K562 (cell line): Measurements from ENCODE around the gene EPX. TPM values are rescaled to one million over a fixed set of nuclear protein-coding genes. Genes with fewer than 3 reads are reported as not detected.

Experiments
- ATAC-seq: fragments of 200-7000 bp; cut with Tn5 transposase; 3 replicates; pipeline ENCODE4 v1.9.1; 2020; ENCODE audit warnings: moderate library complexity
- BruUV-seq: library from RNA; stranded (reverse); fragments of 400-500 nt; replicated peaks from 2 replicates; lab custom pipeline; 2021; lab: Mats Ljungman, UMichigan
- CTCF ChIA-PET: fragments of 300-600 bp; formaldehyde crosslinking; extraction: SDS; loops from one replicate; lab custom pipeline; 2021; ENCODE audit warnings: low intra/inter-chr PET ratio; lab: Yijun Ruan, JAX
- POLR2A ChIA-PET: fragments of 300-600, 350-650 bp; sonication (Branson Sonifier 250); formaldehyde crosslinking; extraction: SDS; loops from one replicate; lab custom pipeline; 2021; ENCODE audit warnings: antibody characterized with exemption, inconsistent platforms; lab: Yijun Ruan, JAX
- DNase-seq, 4 experiments: peaks; one replicate each; pipeline versions ENCODE4 v3.0.0 to v3.0.0-alpha.2; 2011 to 2018; ENCODE audit warnings: low spot score in 3 of 4, mixed read lengths in 3 of 4; ENCODE audit errors: extremely low read depth in 1 of 4
- FAIRE-seq: peaks from 2 replicates; lab custom pipeline; 2011; peaks lifted over from hg19 to GRCh38; lab: Jason Lieb, UNC
- H2AFZ ChIP-seq: 2 replicates; pipeline ENCODE4 v1.6.0; 2011; ENCODE audit warnings: low read depth, low read length, control low read depth, inconsistent platforms
- H3K27ac ChIP-seq: fragments of 200-600 bp; 3 replicates; pipeline ENCODE4 v1.8.0; 2011; ENCODE audit warnings: low read depth, mild to moderate bottlenecking, control low read depth, inconsistent platforms, low read length, moderate library complexity, mixed read lengths; ENCODE audit errors: extremely low read depth
- H3K27me3 ChIP-seq, 2 experiments: fragments of 300-600 bp in 1 of 2; 2 replicates in 1 of 2; 3 replicates in 1 of 2; pipeline versions ENCODE4 v1.6.0 to v1.8.0; 2011; ENCODE audit warnings: inconsistent platforms in 2 of 2, low read length in 2 of 2, mild to moderate bottlenecking in 1 of 2, mixed read lengths in 1 of 2, moderate library complexity in 1 of 2; ENCODE audit not compliant: control insufficient read depth in 2 of 2, insufficient read depth in 2 of 2
- H3K36me3 ChIP-seq: fragments of 300-600 bp; 3 replicates; pipeline ENCODE4 v1.8.0; 2011; ENCODE audit warnings: mild to moderate bottlenecking, low read length, inconsistent platforms; ENCODE audit not compliant: control insufficient read depth, insufficient read depth
- H3K4me1 ChIP-seq, 2 experiments: fragments of 200-600 bp in 1 of 2; replicated peaks in 1 of 2; 2 replicates in 1 of 2; 3 replicates in 1 of 2; pipeline versions ENCODE4 v1.5.1 to v1.8.0; 2011; ENCODE audit warnings: inconsistent platforms in 2 of 2, low read length in 2 of 2, mild to moderate bottlenecking in 1 of 2, mixed read lengths in 1 of 2, moderate library complexity in 1 of 2; ENCODE audit not compliant: control insufficient read depth in 2 of 2, insufficient read depth in 2 of 2
- H3K4me2 ChIP-seq: 2 replicates; pipeline ENCODE4 v1.6.1; 2011; ENCODE audit warnings: low read length, control low read depth, inconsistent platforms, mixed read lengths; ENCODE audit not compliant: insufficient read depth
- H3K4me3 ChIP-seq: fragments of 200-600 bp; sonication (generic), shearing (Covaris generic); 2 replicates; pipeline ENCODE4 v1.5.1; 2016; ENCODE audit warnings: control low read depth, inconsistent platforms
- H3K79me2 ChIP-seq: fragments of 200-600 bp; 3 replicates; pipeline ENCODE4 v1.8.0; 2011; ENCODE audit warnings: low read length, inconsistent platforms; ENCODE audit not compliant: control insufficient read depth, insufficient read depth
- H3K9ac ChIP-seq, 2 experiments: 2 replicates each; pipeline versions ENCODE4 v1.6.0 to v1.6.1; 2011; ENCODE audit warnings: low read depth in 2 of 2, low read length in 2 of 2, control low read depth in 1 of 2, inconsistent platforms in 1 of 2, mild to moderate bottlenecking in 1 of 2, mixed read lengths in 1 of 2; ENCODE audit not compliant: insufficient read depth in 1 of 2
- H3K9me1 ChIP-seq: one replicate; pipeline ENCODE4 v1.6.0; 2011; ENCODE audit warnings: inconsistent platforms, mild to moderate bottlenecking, low read length, moderate library complexity; ENCODE audit not compliant: control insufficient read depth, insufficient read depth
- H3K9me3 ChIP-seq: replicated peaks from 2 replicates; pipeline ENCODE4 v1.5.1; 2011; ENCODE audit warnings: low read depth, low read length, inconsistent platforms; ENCODE audit not compliant: control insufficient read depth, insufficient read depth
- H4K20me1 ChIP-seq: replicated peaks from 2 replicates; pipeline ENCODE4 v1.6.1; 2011; ENCODE audit warnings: low read length, inconsistent platforms, mixed read lengths; ENCODE audit not compliant: control insufficient read depth, insufficient read depth
- HIVEP1 ChIP-seq: fragments of 250-450 bp; sonication (Bioruptor Pico); IDR thresholded peaks from 2 replicates; pipeline ENCODE4 v1.4.0; 2020; ENCODE audit warnings: mild to moderate bottlenecking
- NR1H2 ChIP-seq: sonication (generic); formaldehyde crosslinking; IDR thresholded peaks from 2 replicates; pipeline ENCODE4 v1.4.0; 2020; ENCODE audit warnings: mild to moderate bottlenecking, missing genetic modification reagents
- ZNF217 ChIP-seq: sonication (generic); formaldehyde crosslinking; IDR thresholded peaks from 2 replicates; pipeline ENCODE4 v1.8.0; 2022; ENCODE audit warnings: mild to moderate bottlenecking, missing genetic modification reagents
- ZNF695 ChIP-seq: fragments of 450-650 bp; formaldehyde crosslinking; IDR thresholded peaks from 2 replicates; pipeline ENCODE4 v1.4.0; 2020; ENCODE audit warnings: mild to moderate bottlenecking, moderate library complexity
- WGBS: fragments of 100-300 bp; shearing (Covaris generic); methylation state at CpG from one replicate; pipeline ENCODE4 v1.1.6; 2016; ENCODE audit warnings: low coverage, mixed read lengths; ENCODE audit not compliant: insufficient coverage; ENCODE audit errors: missing lambda C conversion rate; 5-methylcytosine and 5-hydroxymethylcytosine counted together
- in situ Hi-C: fragments of 300-500 bp; cut with MboI; formaldehyde crosslinking; loops from 4 replicates; pipeline ENCODE4 v1.15.0; 2018; ENCODE audit warnings: inconsistent platforms, mixed read lengths
- intact Hi-C: fragments of 100-400 bp; cut with micrococcal nuclease; formaldehyde crosslinking; loops from 2 replicates; pipeline ENCODE4 v1.14.2; 2022
- polyA plus RNA-seq, 8 experiments: library from polyadenylated mRNA; depleted of rRNA in 4 of 8; stranded (reverse) in 5 of 8; unstranded in 3 of 8; fragments of >200 nt; fragmentation: Nextera tagmentation in 2 of 8; fragmentation: Illumina TruSeq in 1 of 8; extraction: Ambion mirVana in 2 of 8; extraction: Trizol in 1 of 8; gene quantifications; 2 replicates each; pipeline versions ENCODE4 v1.2.1 to v1.2.3, GENCODE V29; 2011 to 2014; ENCODE audit warnings: inconsistent platforms in 1 of 8, missing spikeins in 1 of 8
- total RNA-seq, 7 experiments: library from RNA; depleted of rRNA in 6 of 7; stranded (reverse); fragments of >200 nt in 6 of 7; fragmentation: Illumina TruSeq in 2 of 7; extraction: Trizol in 2 of 7; gene quantifications; 2 replicates each; pipeline versions ENCODE4 v1.2.1 to v1.2.3, GENCODE V29; 2011 to 2021; ENCODE audit warnings: low replicate concordance in 1 of 7
- TF ChIP-seq, protein P1 (sequence below): fragments of 450-650 bp; IDR thresholded peaks from 2 replicates; pipeline ENCODE4 v1.6.1; 2014; ENCODE audit warnings: low read depth, mild to moderate bottlenecking, moderate library complexity, borderline replicate concordance
- TF ChIP-seq, protein P2 (sequence below): fragments of 250-450 bp; sonication (Bioruptor Pico); IDR thresholded peaks from 2 replicates; pipeline ENCODE4 v1.8.0; 2021; ENCODE audit warnings: borderline replicate concordance, mild to moderate bottlenecking, moderate library complexity; ENCODE audit not compliant: poor library complexity, severe bottlenecking
- TF ChIP-seq, protein P3 (sequence below): fragments of 450-650 bp; IDR thresholded peaks from 2 replicates; pipeline ENCODE4 v1.6.1; 2016; ENCODE audit warnings: missing biosample characterization, missing genetic modification characterization

The EPX gene
- total and polyA plus RNA-seq, 9 of the 15 experiments (the other 6 are each of a cell fraction or from before 2014, with no cell fraction given) = 0.07 to 0.33 (median 0.19) TPM; not detected in 3

DNA sequence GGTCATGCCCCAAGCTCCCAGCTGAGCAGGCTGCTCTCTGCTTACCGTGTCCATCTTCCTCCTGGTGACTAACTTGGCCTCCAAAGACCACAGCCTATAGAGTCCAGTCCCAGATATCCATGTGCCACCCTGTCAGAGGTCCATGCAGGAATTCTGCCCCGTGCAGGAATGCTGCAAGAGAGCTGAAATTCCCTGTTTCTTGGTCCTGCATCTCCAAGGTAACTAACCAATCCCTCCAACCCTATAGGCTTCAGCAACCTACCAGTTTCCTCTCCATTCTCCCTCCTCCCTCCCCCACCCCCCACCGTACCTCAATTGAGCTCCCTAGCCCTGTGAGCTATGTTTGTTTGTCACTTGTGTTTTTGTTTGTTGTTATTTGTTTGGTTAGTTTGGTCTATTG is 36.2 kb downstream of the EPX start (continued):
- no peak for TF ChIP-seq ZNF217

DNA sequence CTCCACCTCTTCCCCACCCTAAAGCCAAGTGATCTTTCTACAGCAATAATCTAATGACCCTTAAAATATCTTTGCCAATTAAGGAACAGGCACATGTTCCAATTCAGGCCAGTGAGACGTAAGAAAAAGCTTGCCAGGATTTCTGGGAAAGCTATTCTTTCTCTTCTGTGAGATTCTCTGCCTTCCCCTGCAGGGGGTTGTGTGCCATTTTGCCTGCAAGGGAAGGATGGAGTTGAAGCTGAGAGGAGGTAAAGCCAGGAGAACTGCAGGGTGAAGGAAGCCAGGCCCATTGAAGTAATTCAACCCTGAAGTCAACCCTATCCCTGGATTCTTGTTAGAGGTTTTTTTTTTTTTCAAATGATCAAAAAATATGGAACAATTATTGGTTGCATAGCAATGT is 36.9 kb downstream of the EPX start:
- in situ Hi-C loops = no loop called here
- Histone ChIP-seq H3K27ac (no peak overlapping the region), H3K4me2 (no peak overlapping the region), H4K20me1 (no peaks in the 10 kb centered on the region), H3K9ac (no peak overlapping the region), H3K9me3 (no peaks in the 10 kb centered on the region), H2AFZ (no peak overlapping the region), H3K79me2 (no peaks in the 10 kb centered on the region), H3K27me3 (peaks cover 0 to 5% of the 10 kb centered on the region in 2 experiments; a peak in 1 of 5 replicates), H3K4me1 (peaks cover 0 to 15% of the 10 kb centered on the region in 2 experiments; a peak in 4 of 5 replicates), H3K36me3 (no peaks in the 10 kb centered on the region), H3K9me1 (no peaks in the 10 kb centered on the region), H3K4me3 (no peak overlapping the region)
- no peak for ATAC-seq
- 38% methylated on average over 1 of the region's 1 CpG for WGBS
- intact Hi-C loops = no loop called here
- CTCF ChIA-PET = no interaction called here
- TF ChIP-seq ZNF695 (CRISPR knock-in tag) (no peak), NR1H2 (CRISPR knock-in tag) (no peak), HIVEP1 (no peak)
- TF ChIP-seq, protein P1, sequence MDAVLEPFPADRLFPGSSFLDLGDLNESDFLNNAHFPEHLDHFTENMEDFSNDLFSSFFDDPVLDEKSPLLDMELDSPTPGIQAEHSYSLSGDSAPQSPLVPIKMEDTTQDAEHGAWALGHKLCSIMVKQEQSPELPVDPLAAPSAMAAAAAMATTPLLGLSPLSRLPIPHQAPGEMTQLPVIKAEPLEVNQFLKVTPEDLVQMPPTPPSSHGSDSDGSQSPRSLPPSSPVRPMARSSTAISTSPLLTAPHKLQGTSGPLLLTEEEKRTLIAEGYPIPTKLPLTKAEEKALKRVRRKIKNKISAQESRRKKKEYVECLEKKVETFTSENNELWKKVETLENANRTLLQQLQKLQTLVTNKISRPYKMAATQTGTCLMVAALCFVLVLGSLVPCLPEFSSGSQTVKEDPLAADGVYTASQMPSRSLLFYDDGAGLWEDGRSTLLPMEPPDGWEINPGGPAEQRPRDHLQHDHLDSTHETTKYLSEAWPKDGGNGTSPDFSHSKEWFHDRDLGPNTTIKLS = no peak
- TF ChIP-seq, protein P2, sequence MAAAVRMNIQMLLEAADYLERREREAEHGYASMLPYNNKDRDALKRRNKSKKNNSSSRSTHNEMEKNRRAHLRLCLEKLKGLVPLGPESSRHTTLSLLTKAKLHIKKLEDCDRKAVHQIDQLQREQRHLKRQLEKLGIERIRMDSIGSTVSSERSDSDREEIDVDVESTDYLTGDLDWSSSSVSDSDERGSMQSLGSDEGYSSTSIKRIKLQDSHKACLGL = no peak
- TF ChIP-seq, protein P3, sequence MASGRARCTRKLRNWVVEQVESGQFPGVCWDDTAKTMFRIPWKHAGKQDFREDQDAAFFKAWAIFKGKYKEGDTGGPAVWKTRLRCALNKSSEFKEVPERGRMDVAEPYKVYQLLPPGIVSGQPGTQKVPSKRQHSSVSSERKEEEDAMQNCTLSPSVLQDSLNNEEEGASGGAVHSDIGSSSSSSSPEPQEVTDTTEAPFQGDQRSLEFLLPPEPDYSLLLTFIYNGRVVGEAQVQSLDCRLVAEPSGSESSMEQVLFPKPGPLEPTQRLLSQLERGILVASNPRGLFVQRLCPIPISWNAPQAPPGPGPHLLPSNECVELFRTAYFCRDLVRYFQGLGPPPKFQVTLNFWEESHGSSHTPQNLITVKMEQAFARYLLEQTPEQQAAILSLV (tag) = no peak
- no peak for FAIRE-seq
- no peak for DNase-seq
- no TSS peak for BruUV-seq
- POLR2A ChIA-PET = interaction anchor here (0.7 to 1.4 kb wide), 3 partner anchors 9 to 134 kb away, joined by 3 to 4 read pairs (median 4); partner anchors contain the start of genes LPO and MKS1
